ENCODE data around the gene NLRC4. TPM values are rescaled to one million over a fixed set of nuclear protein-coding genes. Genes with fewer than 3 reads are reported as not detected.

Gene NLRC4
- total RNA-seq, 2 donors from 2014 or later, result 0.10 to 0.32 TPM

Other genes starting within 250 kb of the NLRC4 start
- 10 to 100 TPM; 22.0 to 27.0 TPM for gene DPY30, start 225.1 kb downstream of the NLRC4 start, total RNA-seq
- gene SPAST, start 201.3 kb downstream of the NLRC4 start, total RNA-seq, result 10 to 100 TPM; 15.8 to 16.8 TPM
- gene SLC30A6, start 99.0 kb downstream of the NLRC4 start, total RNA-seq, result 1 to 10 TPM; 8.0 to 8.1 TPM
- 10 to 100 TPM; 16.1 to 19.7 TPM for gene YIPF4, start 13.0 kb upstream of the NLRC4 start, total RNA-seq
- 100 to 1,000 TPM; 147 to 148 TPM for gene BIRC6, start 92.1 kb upstream of the NLRC4 start, total RNA-seq

All from T-helper 17 cell (primary cell).